AG08395 (cell line): ENCODE measurements around the gene MTHFD2L.

Source experiments
- DNase-seq: peaks from one replicate; pipeline ENCODE4 v3.0.0; 2012; ENCODE audit warnings: mixed read lengths, low spot score

The MTHFD2L gene

GRCh38 chr4:74252933-74253332 is 95.0 kb downstream of the MTHFD2L start:
- DNase-seq: no peak

DNA sequence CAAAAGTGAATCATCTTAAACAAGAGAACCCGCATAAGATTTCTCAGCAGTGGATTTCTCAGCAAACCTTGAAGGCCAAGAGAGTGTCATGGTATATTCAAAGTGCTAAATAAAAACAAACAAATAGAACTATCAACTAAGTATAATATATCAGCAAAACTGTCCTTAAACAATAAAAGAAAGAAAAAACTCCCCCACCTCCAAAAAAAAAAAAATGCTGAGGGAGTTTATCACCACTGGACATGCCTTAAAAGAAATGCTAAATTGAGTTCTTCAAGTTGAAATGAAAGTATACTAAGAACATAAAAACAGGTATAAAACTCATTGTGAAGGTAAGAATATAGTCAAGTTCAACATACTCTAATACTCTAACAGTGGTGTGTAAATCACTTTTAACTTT is 96.5 kb downstream of the MTHFD2L start:
- no peak for DNase-seq

- no peak for DNase-seq
These were observed 97.2 kb downstream of the MTHFD2L start for GRCh38 chr4:74255096-74255495.

- no peak for DNase-seq
These were observed 101.0 kb downstream of the MTHFD2L start for GRCh38 chr4:74258963-74259362.

DNA sequence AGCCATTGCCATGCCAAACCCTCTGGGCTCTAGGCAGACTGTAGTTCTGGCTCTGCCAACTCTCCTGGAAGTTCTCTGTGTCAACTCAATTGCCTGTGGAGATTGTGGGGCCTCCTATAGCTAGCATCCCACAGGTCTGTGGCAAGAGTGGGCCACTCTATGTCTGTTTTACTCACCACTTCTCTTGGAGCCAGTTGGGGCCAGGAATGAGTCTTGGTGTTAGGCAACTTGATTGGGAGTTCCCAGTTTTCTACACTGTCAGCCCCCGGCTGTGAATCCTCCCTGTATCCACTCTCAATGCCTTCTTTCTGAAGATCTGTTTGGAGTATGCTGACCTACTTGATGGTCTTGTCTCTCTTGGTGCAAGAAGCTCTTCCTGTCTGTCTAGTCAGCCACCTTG is 102.1 kb downstream of the MTHFD2L start:
- DNase-seq: no peak

GRCh38 chr4:74262522-74262921 is 104.6 kb downstream of the MTHFD2L start:
- DNase-seq: no peak

DNA sequence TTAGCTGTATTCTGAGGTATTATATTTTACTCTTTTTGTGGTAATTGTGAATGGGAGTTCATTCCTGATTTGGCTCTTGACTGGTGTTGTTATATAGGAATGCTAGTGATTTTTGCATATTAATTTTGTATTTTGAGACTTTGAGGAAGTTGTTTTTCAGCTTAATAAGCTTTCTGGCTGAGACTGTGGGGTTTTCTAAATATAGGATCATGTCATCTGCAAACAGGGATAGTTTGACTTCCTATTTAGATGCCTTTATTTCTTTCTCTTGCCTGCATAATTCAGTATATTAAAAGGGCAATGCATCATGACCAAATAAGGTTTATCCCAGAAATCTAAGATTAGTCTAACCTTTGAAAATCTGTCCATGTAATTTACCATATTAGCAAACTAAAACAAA is 105.6 kb downstream of the MTHFD2L start:
- no peak for DNase-seq

DNA sequence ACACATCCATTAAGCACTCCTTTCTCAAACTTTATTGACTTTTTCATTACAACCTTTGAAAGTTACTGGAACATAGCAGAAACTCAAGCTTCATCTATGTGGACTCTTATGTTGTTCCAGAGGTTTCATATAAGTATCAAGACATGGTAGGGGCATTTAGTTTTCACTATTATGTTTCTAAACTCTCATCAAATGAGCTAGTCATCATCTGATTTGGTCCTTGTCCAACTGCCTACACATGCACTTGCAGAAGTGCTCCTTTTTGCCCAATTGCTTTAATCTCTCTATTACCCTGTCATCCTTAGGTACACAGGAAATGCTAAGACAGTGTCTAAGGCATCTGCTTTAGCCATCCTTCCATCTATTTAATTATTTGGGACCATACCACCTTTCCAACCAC is 108.2 kb downstream of the MTHFD2L start:
- no peak for DNase-seq

DNA sequence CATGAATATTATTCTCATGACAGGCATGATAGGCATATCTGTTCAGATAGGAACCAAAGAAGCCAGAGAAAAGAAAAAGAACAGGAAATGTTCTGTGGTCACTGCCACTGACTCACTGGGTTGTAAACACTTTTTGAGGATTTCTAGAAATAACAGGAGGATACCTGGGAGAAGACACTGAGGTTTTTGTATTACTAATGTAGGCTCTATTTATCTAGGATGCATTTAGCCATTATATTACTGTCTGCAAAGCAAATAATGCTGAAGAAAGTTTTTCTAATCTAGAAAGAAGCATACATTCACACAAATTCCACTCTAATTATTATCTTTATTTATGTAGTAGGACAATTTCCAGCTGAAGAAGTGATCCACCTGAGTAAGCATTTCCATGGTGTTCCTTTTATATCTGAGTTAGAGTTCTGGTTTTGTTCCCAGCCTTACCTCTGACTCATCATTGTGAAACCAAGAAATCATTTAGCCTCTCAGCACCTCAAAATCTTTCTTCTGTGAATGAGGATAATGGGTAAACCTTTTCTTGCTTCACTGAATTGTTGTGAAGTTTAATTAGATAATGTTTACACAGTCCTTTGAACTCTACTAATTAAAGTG is 110.2 kb downstream of the MTHFD2L start:
- peak; percentile 59 for DNase-seq

GRCh38 chr4:74268643-74269042 is 110.7 kb downstream of the MTHFD2L start:
- DNase-seq: no peak

DNA sequence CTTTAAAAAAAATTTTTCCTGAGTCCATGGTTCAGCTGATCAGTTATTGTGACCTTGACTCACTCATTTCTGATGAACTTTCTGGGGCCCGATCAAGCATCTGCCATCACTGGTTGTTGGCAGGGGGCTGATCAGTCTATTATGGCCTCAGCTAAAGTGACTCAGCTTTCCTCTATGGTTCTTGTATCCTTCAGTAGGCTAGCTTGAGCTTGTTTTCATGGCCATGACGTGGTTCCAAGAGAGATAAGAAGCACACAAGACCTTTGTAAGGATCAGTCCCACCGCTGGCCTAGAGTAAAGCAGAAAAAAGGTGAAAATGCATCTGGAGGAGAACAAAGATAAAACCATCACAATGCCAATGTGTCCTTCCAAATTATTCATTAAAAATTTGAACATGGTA is 120.6 kb downstream of the MTHFD2L start:
- no peak for DNase-seq

GRCh38 chr4:74279716-74280115 is 121.8 kb downstream of the MTHFD2L start:
- no peak for DNase-seq

- DNase-seq: no peak
These were observed 125.0 kb downstream of the MTHFD2L start for GRCh38 chr4:74282926-74283325.

DNA sequence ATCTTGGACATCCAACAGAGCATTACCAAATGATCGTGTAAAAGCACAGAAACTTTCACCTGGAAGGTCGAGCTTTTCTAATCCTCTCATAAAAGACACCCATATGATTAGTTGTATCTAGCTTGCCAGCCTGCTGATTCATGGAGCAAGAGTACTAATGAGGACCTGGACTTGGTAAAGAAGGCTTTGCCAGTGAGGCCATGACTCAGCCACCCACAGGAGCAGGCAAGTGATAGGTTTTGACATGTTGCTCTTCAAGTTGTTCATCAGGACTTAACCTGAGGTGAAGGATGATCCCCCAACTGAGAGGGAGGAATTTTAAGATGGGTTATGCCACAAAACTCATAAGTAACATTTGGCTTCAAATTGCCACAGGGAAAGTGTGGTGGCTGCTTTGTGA is 125.7 kb downstream of the MTHFD2L start:
- DNase-seq: peak; percentile 24

GRCh38 chr4:74284053-74284452 is 126.1 kb downstream of the MTHFD2L start:
- DNase-seq: peak; percentile 33

DNA sequence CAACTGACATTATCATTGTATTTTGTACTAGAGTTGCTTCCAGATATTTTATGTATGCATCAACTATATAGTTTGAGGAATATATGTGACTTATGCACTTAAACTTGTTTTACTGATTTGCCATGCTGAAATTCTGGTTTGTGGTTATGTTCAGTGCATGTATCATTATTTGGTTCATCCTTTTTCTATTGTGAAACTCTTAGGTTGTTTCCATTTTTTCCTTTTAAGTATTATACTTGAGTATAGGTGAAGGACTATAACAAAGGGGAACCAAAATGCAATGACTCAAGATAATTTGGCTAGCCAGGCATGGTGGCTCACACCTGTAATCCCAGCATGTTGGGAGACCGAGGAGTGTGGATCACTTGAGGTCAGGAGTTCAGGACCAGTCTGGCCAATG is 129.2 kb downstream of the MTHFD2L start:
- no peak for DNase-seq

GRCh38 chr4:74287791-74288190 is 129.9 kb downstream of the MTHFD2L start:
- no peak for DNase-seq

- DNase-seq: no peak
These were observed 133.6 kb downstream of the MTHFD2L start for GRCh38 chr4:74291471-74291870.

GRCh38 chr4:74292111-74292870 is 134.4 kb downstream of the MTHFD2L start:
- no peak for DNase-seq

DNA sequence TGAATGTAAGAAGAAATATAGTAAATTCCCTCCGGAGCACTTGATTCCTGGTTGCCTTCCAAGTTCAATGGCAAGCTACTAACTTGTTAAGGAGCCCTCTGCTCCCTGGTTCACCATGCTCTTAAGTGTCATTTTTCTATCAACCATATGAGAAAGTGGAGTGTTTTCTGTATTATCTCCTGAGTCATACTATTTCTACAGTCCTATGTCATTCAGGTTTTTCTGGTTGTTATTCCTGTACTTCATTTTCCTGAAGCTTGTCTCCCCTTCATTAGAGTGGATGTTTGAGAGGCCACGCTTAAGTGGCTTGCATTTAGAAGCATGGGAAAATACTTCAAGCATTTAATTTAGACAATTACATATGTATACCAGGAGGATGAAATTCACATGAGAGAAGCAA is 135.6 kb downstream of the MTHFD2L start:
- DNase-seq: no peak

DNA sequence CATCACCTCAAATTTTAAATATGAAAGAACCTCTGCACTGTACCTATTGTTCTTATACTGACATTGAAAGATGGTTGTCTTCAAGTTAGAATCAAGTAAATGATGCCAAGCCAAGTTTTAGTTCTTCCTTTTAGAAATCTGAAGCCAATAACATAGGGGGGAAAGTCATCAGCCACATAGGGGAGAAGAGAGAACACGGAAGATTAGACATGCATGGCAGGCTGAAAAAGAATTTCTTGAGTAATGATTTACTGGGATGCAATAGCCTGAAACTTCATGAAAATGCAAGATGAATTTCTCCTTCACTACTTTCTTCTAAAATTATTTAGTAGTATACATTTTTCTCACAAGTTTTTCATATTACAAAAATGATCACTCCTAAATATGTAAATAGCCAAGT is 136.8 kb downstream of the MTHFD2L start:
- DNase-seq: no peak

GRCh38 chr4:74297539-74297938 is 139.6 kb downstream of the MTHFD2L start:
- DNase-seq: no peak

DNA sequence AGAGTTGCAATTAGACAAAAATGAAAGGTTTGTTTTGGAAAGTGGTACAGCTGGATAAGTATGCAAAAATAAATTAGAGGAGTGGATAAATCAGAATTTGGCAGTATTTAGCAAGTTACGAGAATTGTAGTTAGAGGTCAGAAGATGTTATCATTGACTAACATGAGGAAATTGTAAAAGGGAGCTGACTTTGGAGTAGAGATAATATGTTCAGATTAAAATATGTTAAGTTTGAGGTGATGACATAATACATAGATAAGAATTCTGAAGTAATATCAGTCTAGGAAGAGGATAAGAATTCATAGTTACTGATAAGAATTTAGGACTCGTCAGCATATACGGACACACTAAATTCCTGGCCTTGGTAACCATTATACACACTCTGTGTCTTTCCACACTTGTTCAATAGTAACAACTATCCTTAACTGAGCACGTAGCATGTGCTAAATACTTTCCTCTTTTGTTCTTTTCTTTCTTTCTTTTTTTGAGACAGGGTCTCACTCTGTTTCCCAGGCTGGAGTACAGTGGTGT is 146.2 kb downstream of the MTHFD2L start:
- DNase-seq: no peak

DNA sequence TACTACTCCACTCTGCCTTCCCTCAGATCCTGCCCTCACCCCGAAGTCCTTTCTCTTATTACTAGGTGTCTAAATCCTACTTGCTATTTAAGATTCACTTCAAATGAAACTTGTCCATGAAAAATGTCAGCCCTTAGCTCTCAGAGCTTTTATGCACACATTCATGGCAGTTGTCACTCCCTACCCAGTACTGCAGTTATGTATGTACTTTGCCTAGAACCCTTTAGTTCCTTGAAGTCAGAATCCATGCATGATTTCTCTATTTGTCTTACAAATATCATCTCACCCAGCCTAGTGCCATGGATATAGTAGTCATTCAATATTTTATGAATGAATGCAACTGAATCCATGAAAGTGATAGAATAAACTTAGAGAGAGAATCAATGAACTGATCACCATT is 147.1 kb downstream of the MTHFD2L start:
- no peak for DNase-seq
